Upper lobe of left lung (tissue), 6 donors: Measurements from ENCODE around the gene SYVN1. TPM values are rescaled to one million over a fixed set of nuclear protein-coding genes. Genes with fewer than 3 reads are reported as not detected.

ENCODE experiments used
- ATAC-seq, 2 donors: fragments of 200-7000 bp; cut with Tn5 transposase; one replicate each; pipeline ENCODE4 v1.9.1; 2022; ENCODE audit warnings: mild to moderate bottlenecking in 2 of 2, moderate library complexity in 2 of 2; ENCODE audit not compliant: low FRiP score in 2 of 2
- DNase-seq, 2 donors: peaks; one replicate each; pipeline ENCODE4 v3.0.0-alpha.2; 2019 to 2020
- H3K27ac ChIP-seq, 4 donors: fragments of 200-600 bp; sonication (generic); one replicate each; pipeline ENCODE4 v1.5.1; 2016 to 2019
- H3K27me3 ChIP-seq, 4 donors: fragments of 200-600 bp; sonication (generic); one replicate each; pipeline ENCODE4 v1.5.1; 2017 to 2019
- H3K36me3 ChIP-seq, 4 donors: fragments of 200-600 bp; sonication (generic); one replicate each; pipeline ENCODE4 v1.5.1; 2016 to 2019
- H3K4me1 ChIP-seq, 4 donors: fragments of 200-600 bp; sonication (generic); one replicate each; pipeline ENCODE4 v1.5.1; 2018 to 2019
- H3K4me3 ChIP-seq, 4 donors: fragments of 200-600 bp; sonication (generic); one replicate each; pipeline ENCODE4 v1.5.1; 2017 to 2019; ENCODE audit warnings: mild to moderate bottlenecking in 2 of 4, moderate library complexity in 1 of 4
- H3K9me3 ChIP-seq, 4 donors: fragments of 200-600 bp; sonication (generic); one replicate each; pipeline ENCODE4 v1.5.1; 2018 to 2019
- CTCF ChIP-seq, 6 experiments: fragments of 450-650 bp in 4 of 6; fragments of 200-600 bp in 2 of 6; sonication (generic) in 2 of 6; IDR thresholded peaks; one replicate each; pipeline ENCODE4 v1.5.1; 2016 to 2019; ENCODE audit warnings: antibody characterized with exemption in 6 of 6
- EP300 ChIP-seq, 4 donors: sonication (generic); formaldehyde crosslinking; IDR thresholded peaks; one replicate each; pipeline ENCODE4 v1.5.1; 2017; ENCODE audit warnings: antibody characterized with exemption in 4 of 4, control low read depth in 2 of 4
- POLR2A ChIP-seq, 4 donors: fragments of 450-650 bp; IDR thresholded peaks; one replicate each; pipeline ENCODE4 v1.5.1; 2016 to 2017; ENCODE audit warnings: antibody characterized with exemption in 4 of 4, mild to moderate bottlenecking in 2 of 4
- POLR2AphosphoS5 ChIP-seq, 2 donors: sonication (generic); formaldehyde crosslinking; IDR thresholded peaks; one replicate each; pipeline ENCODE4 v1.5.1; 2017; ENCODE audit warnings: antibody characterized with exemption in 2 of 2
- WGBS, 2 donors: methylation state at CpG; one replicate each; pipeline ENCODE4 v1.1.5; 2017 to 2018; 5-methylcytosine and 5-hydroxymethylcytosine counted together
- total RNA-seq, 6 donors: library from RNA; depleted of rRNA in 4 of 6; stranded (reverse); fragments of >200 nt in 4 of 6; gene quantifications; one replicate each; pipeline versions ENCODE4 v1.1.0 to v1.2.1, GENCODE V29; 2016 to 2021
- donor health status: DM: no; HTN: no; CAD: no; lungs with moderate emphysema.
- donor health status: DM: no; HTN: yes; CAD: no; lungs with severe emphysema.

SYVN1 gene
- total RNA-seq, 6 donors from 2014 or later, result 31.1 to 70.6 (median 50.0) TPM

- Histone ChIP-seq H3K27ac (no peak overlapping the region), H3K27me3 (no peaks in the 10 kb centered on the region), H3K36me3 (no peaks in the 10 kb centered on the region), H3K4me3 (no peak overlapping the region), H3K4me1 (peaks cover 0 to 18% (median 14%) of the 10 kb centered on the region in 4 donors), H3K9me3 (no peaks in the 10 kb centered on the region)
- DNase-seq, result no peak
- 77 to 81% methylated on average over 2 of the region's 2 CpGs for WGBS, 2 donors
- no peak for ATAC-seq
- no peak for TF ChIP-seq EP300 (IDR thresholded peaks at IDR 0.05)
- TF ChIP-seq POLR2AphosphoS5 (IDR thresholded peaks at IDR 0.05), result no peak
- no peak for TF ChIP-seq CTCF (IDR thresholded peaks at IDR 0.05)
- no peak for TF ChIP-seq POLR2A (IDR thresholded peaks at IDR 0.05)
Observed at GRCh38 chr11:65147352-65148075, 13.2 kb upstream of the SYVN1 start.

- no peak for DNase-seq
- no peak overlapping the region for H3K4me3 ChIP-seq
- no peak for ATAC-seq
- TF ChIP-seq POLR2AphosphoS5 (IDR thresholded peaks at IDR 0.05), result no peak
- TF ChIP-seq CTCF (IDR thresholded peaks at IDR 0.05), result no peak
- TF ChIP-seq POLR2A (IDR thresholded peaks at IDR 0.05), result no peak
- TF ChIP-seq EP300 (IDR thresholded peaks at IDR 0.05), result no peak
- no peak overlapping the region for H3K27ac ChIP-seq
- WGBS, 2 donors, result 61 to 80% methylated on average over 7 of the region's 7 CpGs
- no peaks in the 10 kb centered on the region for H3K4me1 ChIP-seq
- no peaks in the 10 kb centered on the region for H3K9me3 ChIP-seq
- no peaks in the 10 kb centered on the region for H3K27me3 ChIP-seq
- H3K36me3 ChIP-seq, result no peaks in the 10 kb centered on the region
Observed at GRCh38 chr11:65141896-65142494, 7.7 kb upstream of the SYVN1 start.

GRCh38 chr11:65136515-65137096 lies 2.3 kb upstream of the SYVN1 start:
- Histone ChIP-seq H3K9me3 (no peaks in the 10 kb centered on the region), H3K27ac (peak overlapping the region in 1 of 4 donors; percentile 97), H3K27me3 (no peaks in the 10 kb centered on the region), H3K4me1 (peaks cover 24 to 33% (median 27%) of the 10 kb centered on the region in 4 donors), H3K36me3 (peaks cover 0 to 13% (median 11%) of the 10 kb centered on the region in 4 donors), H3K4me3 (no peak overlapping the region)
- no peak for TF ChIP-seq POLR2A (IDR thresholded peaks at IDR 0.05)
- TF ChIP-seq POLR2AphosphoS5 (IDR thresholded peaks at IDR 0.05), result no peak
- no peak for TF ChIP-seq EP300 (IDR thresholded peaks at IDR 0.05)
- TF ChIP-seq CTCF (IDR thresholded peaks at IDR 0.05), result no peak
- no peak for ATAC-seq
- no peak for DNase-seq
- 92 to 95% methylated on average over 15 of the region's 15 CpGs for WGBS, 2 donors

GRCh38 chr11:65135633-65136145 lies 1.4 kb upstream of the SYVN1 start:
- DNase-seq (no peak), ATAC-seq (no peak)
- WGBS, 2 donors, result 56 to 57% methylated on average over 11 of the region's 11 CpGs
- Histone ChIP-seq H3K4me1 (peaks cover 24 to 33% (median 27%) of the 10 kb centered on the region in 4 donors), H3K9me3 (no peaks in the 10 kb centered on the region), H3K27ac (peak overlapping the region; percentile 97 to 99 (median 98)), H3K36me3 (peaks cover 7 to 22% (median 20%) of the 10 kb centered on the region in 4 donors), H3K4me3 (peak overlapping the region in 3 of 4 donors; percentile 67 to 98 (median 86)), H3K27me3 (no peaks in the 10 kb centered on the region)
- TF ChIP-seq POLR2AphosphoS5 (IDR thresholded peaks at IDR 0.05) (no peak), CTCF (IDR thresholded peaks at IDR 0.05) (no peak), POLR2A (IDR thresholded peaks at IDR 0.05) (no peak), EP300 (IDR thresholded peaks at IDR 0.05) (no peak)
